Naive thymus-derived CD4-positive, alpha-beta T cell (primary cell): ENCODE measurements around the gene ASTL. TPM values are rescaled to one million over a fixed set of nuclear protein-coding genes. Genes with fewer than 3 reads are reported as not detected.
A peak's percentile ranks its signal among the peaks of the same experiment; 100 is the strongest.

Experiments
- ATAC-seq: fragments of 150-1000 bp; cut with Tn5 transposase; 2 replicates; pipeline ENCODE4 v1.10.0; 2021; ENCODE audit warnings: mild to moderate bottlenecking, moderate library complexity
- CTCF ChIA-PET: fragments of 350-600 bp; sonication (Branson Sonifier 250); formaldehyde crosslinking; loops from one replicate; lab custom pipeline; 2021; ENCODE audit warnings: antibody characterized with exemption; lab: Charles Lee
- POLR2A ChIA-PET: fragments of 350-600 bp; sonication (Branson Sonifier 250); formaldehyde crosslinking; loops from one replicate; lab custom pipeline; 2021; ENCODE audit warnings: antibody characterized with exemption, inconsistent platforms; lab: Charles Lee
- DNase-seq, 9 donors: peaks; one replicate each; pipeline versions ENCODE4 v3.0.0 to v3.0.0-alpha.2; 2020 to 2022; ENCODE audit warnings: mixed read lengths in 1 of 9
- H3K27ac ChIP-seq: one replicate; pipeline ENCODE4 v1.7.0; 2013; ENCODE audit warnings: mild to moderate bottlenecking, low read depth, low read length, moderate library complexity
- H3K27me3 ChIP-seq, 2 donors: one replicate each; pipeline ENCODE4 v1.7.0; 2013; ENCODE audit warnings: low read length in 2 of 2, mild to moderate bottlenecking in 2 of 2, moderate library complexity in 2 of 2; ENCODE audit not compliant: control insufficient read depth in 2 of 2, insufficient read depth in 2 of 2
- H3K36me3 ChIP-seq, 3 experiments: 1 replicate in 2 of 3; 2 replicates in 1 of 3; pipeline ENCODE4 v1.7.0; 2013; ENCODE audit warnings: low read length in 3 of 3, mild to moderate bottlenecking in 3 of 3, moderate library complexity in 1 of 3; ENCODE audit not compliant: insufficient read depth in 3 of 3, control insufficient read depth in 2 of 3
- H3K4me1 ChIP-seq, 2 donors: one replicate each; pipeline ENCODE4 v1.7.0; 2013; ENCODE audit warnings: low read length in 2 of 2, mild to moderate bottlenecking in 2 of 2, moderate library complexity in 1 of 2; ENCODE audit not compliant: control insufficient read depth in 2 of 2, insufficient read depth in 2 of 2
- H3K4me3 ChIP-seq: 2 replicates; pipeline ENCODE4 v1.7.0; 2013; ENCODE audit warnings: mild to moderate bottlenecking, low read length
- H3K9me3 ChIP-seq, 3 experiments: 1 replicate in 2 of 3; 2 replicates in 1 of 3; pipeline ENCODE4 v1.7.0; 2013; ENCODE audit warnings: low read length in 3 of 3; ENCODE audit not compliant: control insufficient read depth in 2 of 3
- H3K27ac Mint-ChIP-seq, 9 donors: one replicate each; pipeline ENCODE4 v1.8.0; 2020 to 2022; ENCODE audit warnings: mixed read lengths in 9 of 9, mild to moderate bottlenecking in 8 of 9, moderate library complexity in 5 of 9, inconsistent platforms in 2 of 9
- H3K27me3 Mint-ChIP-seq, 5 donors: one replicate each; pipeline ENCODE4 v1.8.0; 2021 to 2022; ENCODE audit warnings: mixed read lengths in 5 of 5, mild to moderate bottlenecking in 1 of 5
- H3K36me3 Mint-ChIP-seq, 5 donors: one replicate each; pipeline ENCODE4 v1.8.0; 2020 to 2022; ENCODE audit warnings: mixed read lengths in 5 of 5, mild to moderate bottlenecking in 3 of 5, inconsistent platforms in 1 of 5
- H3K4me1 Mint-ChIP-seq, 7 donors: one replicate each; pipeline ENCODE4 v1.8.0; 2020 to 2022; ENCODE audit warnings: mixed read lengths in 7 of 7, mild to moderate bottlenecking in 3 of 7, inconsistent platforms in 1 of 7
- H3K4me3 Mint-ChIP-seq, 10 donors: one replicate each; pipeline ENCODE4 v1.8.0; 2020 to 2022; ENCODE audit warnings: mild to moderate bottlenecking in 10 of 10, mixed read lengths in 10 of 10, moderate library complexity in 6 of 10, inconsistent platforms in 2 of 10
- H3K9me3 Mint-ChIP-seq, 11 donors: one replicate each; pipeline ENCODE4 v1.8.0; 2020 to 2022; ENCODE audit warnings: mixed read lengths in 11 of 11, mild to moderate bottlenecking in 4 of 11, inconsistent platforms in 1 of 11, moderate library complexity in 1 of 11
- intact Hi-C, 2 donors: fragments of 100-400 bp; cut with micrococcal nuclease; formaldehyde crosslinking; loops; one replicate each; pipeline ENCODE4 v1.15.1; 2023
- polyA plus RNA-seq, 2 donors: library from polyadenylated mRNA; unstranded; fragments of 300-500 nt; fragmentation: Illumina TruSeq; gene quantifications; one replicate each; pipeline ENCODE4 v1.2.3, GENCODE V29; 2021
- total RNA-seq, 6 experiments: library from RNA in 5 of 6; stranded (reverse) in 5 of 6; gene quantifications; 1 replicate in 5 of 6; 2 replicates in 1 of 6; pipeline ENCODE4 v1.2.3 and lab custom pipeline; 2021 to 2026

The ASTL gene
- total and polyA plus RNA-seq, 7 experiments from 2014 or later: 0.19 to 7.5 (median 0.79) TPM; not detected in 1

- ATAC-seq: peak; percentile 82
- Mint-ChIP-seq H3K27me3 (no peaks in the 10 kb centered on the region), H3K36me3 (peaks cover 0 to 4% (median 0%) of the 10 kb centered on the region in 5 donors), H3K27ac (peak overlapping the region; percentile 76 to 97 (median 84)), H3K9me3 (peaks cover 0 to 4% (median 0%) of the 10 kb centered on the region in 11 donors), H3K4me3 (peak overlapping the region; percentile 64 to 92 (median 69)), H3K4me1 (peaks cover 49 to 79% (median 69%) of the 10 kb centered on the region in 7 donors)
- Histone ChIP-seq H3K27ac (peak overlapping the region; percentile 56), H3K4me3 (peak overlapping the region; percentile 41), H3K9me3 (no peaks in the 10 kb centered on the region), H3K4me1 (peaks cover 42 to 71% of the 10 kb centered on the region in 2 donors), H3K27me3 (no peaks in the 10 kb centered on the region), H3K36me3 (no peaks in the 10 kb centered on the region)
- DNase-seq: peak in 8 of 9 donors; percentile 37 to 93 (median 50)
- ChIA-PET CTCF (interaction anchor here (1.0 to 4.0 kb wide), 3 partner anchors 11 to 21 kb away, joined by 4 to 21 read pairs (median 4); no protein-coding TSS in a partner anchor), POLR2A (interaction anchor here (0.6 to 4.2 kb wide), 5 partner anchors 7 to 67 kb away, joined by 3 to 76 read pairs (median 14); partner anchors contain the start of gene DUSP2)
- intact Hi-C loops: loop anchor here in 1 of 2 donors (1.0 kb wide), 1 partner anchor 10 kb away; no protein-coding TSS in a partner anchor
Measured at GRCh38 chr2:96157649-96158553, 19.6 kb upstream of the ASTL start.

GRCh38 chr2:96156926-96157648 lies 18.8 kb upstream of the ASTL start:
- peak overlapping the region; percentile 63 to 97 (median 84) for H3K27ac Mint-ChIP-seq
- intact Hi-C loops: loop anchor here in 1 of 2 donors (1.0 kb wide), 2 partner anchors 7 to 9 kb away; no protein-coding TSS in a partner anchor

GRCh38 chr2:96156011-96156820 lies 17.9 kb upstream of the ASTL start:
- peak overlapping the region; percentile 58 to 93 (median 71) for H3K27ac Mint-ChIP-seq
- no peaks in the 10 kb centered on the region for H3K36me3 ChIP-seq
- no peak overlapping the region for H3K4me3 ChIP-seq
- H3K27me3 ChIP-seq: no peaks in the 10 kb centered on the region
- H3K27me3 Mint-ChIP-seq: no peaks in the 10 kb centered on the region
- H3K4me3 Mint-ChIP-seq: peak overlapping the region in 6 of 10 donors; percentile 16 to 92 (median 56)
- DNase-seq (peak in 2 of 9 donors; percentile 44 to 60), ATAC-seq (peak; percentile 40)
- intact Hi-C loops: loop anchor here in 1 of 2 donors (1.0 kb wide), 2 partner anchors 8 kb away; no protein-coding TSS in a partner anchor
- H3K9me3 Mint-ChIP-seq: peaks cover 0 to 4% (median 0%) of the 10 kb centered on the region in 11 donors
- peaks cover 55 to 56% of the 10 kb centered on the region in 2 donors for H3K4me1 ChIP-seq
- no peak overlapping the region for H3K27ac ChIP-seq
- peaks cover 57 to 82% (median 70%) of the 10 kb centered on the region in 7 donors for H3K4me1 Mint-ChIP-seq
- H3K36me3 Mint-ChIP-seq: peaks cover 0 to 4% (median 0%) of the 10 kb centered on the region in 5 donors
- CTCF ChIA-PET: interaction anchor here (1.2 to 4.0 kb wide), 2 partner anchors 18 to 19 kb away, joined by 4 to 21 read pairs; no protein-coding TSS in a partner anchor
- no peaks in the 10 kb centered on the region for H3K9me3 ChIP-seq
- POLR2A ChIA-PET: interaction anchor here (0.9 to 4.2 kb wide), 3 partner anchors 10 to 14 kb away, joined by 3 to 76 read pairs (median 17); partner anchors contain the start of gene DUSP2

More at GRCh38 chr2:96156926-96157648, 18.8 kb upstream of the ASTL start:
- ChIA-PET POLR2A (interaction anchor here (0.6 to 4.2 kb wide), 3 partner anchors 11 to 68 kb away, joined by 3 to 76 read pairs (median 17); partner anchors contain the start of gene DUSP2), CTCF (interaction anchor here (1.2 to 4.0 kb wide), 2 partner anchors 17 to 20 kb away, joined by 4 to 21 read pairs; no protein-coding TSS in a partner anchor)
- Histone ChIP-seq H3K9me3 (no peaks in the 10 kb centered on the region), H3K36me3 (no peaks in the 10 kb centered on the region), H3K27me3 (no peaks in the 10 kb centered on the region), H3K4me3 (peak overlapping the region; percentile 41), H3K4me1 (peaks cover 50 to 63% of the 10 kb centered on the region in 2 donors), H3K27ac (peak overlapping the region; percentile 56)
- Mint-ChIP-seq H3K4me3 (peak overlapping the region in 9 of 10 donors; percentile 3 to 92 (median 69)), H3K9me3 (peaks cover 0 to 4% (median 0%) of the 10 kb centered on the region in 11 donors), H3K4me1 (peaks cover 48 to 79% (median 67%) of the 10 kb centered on the region in 7 donors), H3K36me3 (peaks cover 0 to 4% (median 0%) of the 10 kb centered on the region in 5 donors), H3K27me3 (no peaks in the 10 kb centered on the region)
- no peak for DNase-seq
- ATAC-seq: no peak

GRCh38 chr2:96154506-96155380 lies 16.4 kb upstream of the ASTL start:
- peak overlapping the region in 1 of 10 donors; percentile 25 for H3K4me3 Mint-ChIP-seq
- ChIA-PET POLR2A (interaction anchor here (0.9 to 1.0 kb wide), 3 partner anchors 9 to 13 kb away, joined by 3 to 4 read pairs (median 3); no protein-coding TSS in a partner anchor), CTCF (interaction anchor here (1.2 kb wide), 1 partner anchor 21 kb away, joined by 4 read pairs; no protein-coding TSS in a partner anchor)
- DNase-seq: peak in 1 of 9 donors; percentile 4
- H3K27me3 ChIP-seq: no peaks in the 10 kb centered on the region
- no peak for ATAC-seq
- intact Hi-C loops: no loop called here
- no peaks in the 10 kb centered on the region for H3K9me3 Mint-ChIP-seq
- H3K9me3 ChIP-seq: no peaks in the 10 kb centered on the region
- H3K36me3 Mint-ChIP-seq: no peaks in the 10 kb centered on the region
- peak overlapping the region in 4 of 9 donors; percentile 15 to 67 (median 39) for H3K27ac Mint-ChIP-seq
- peaks cover 58 to 84% (median 74%) of the 10 kb centered on the region in 7 donors for H3K4me1 Mint-ChIP-seq
- H3K4me1 ChIP-seq: peaks cover 46 to 63% of the 10 kb centered on the region in 2 donors
- no peaks in the 10 kb centered on the region for H3K36me3 ChIP-seq
- no peaks in the 10 kb centered on the region for H3K27me3 Mint-ChIP-seq
- H3K27ac ChIP-seq: no peak overlapping the region
- no peak overlapping the region for H3K4me3 ChIP-seq

- no peak for ATAC-seq
- peaks cover 42 to 58% of the 10 kb centered on the region in 2 donors for H3K4me1 ChIP-seq
Measured at GRCh38 chr2:96153991-96154431, 15.7 kb upstream of the ASTL start.

More at GRCh38 chr2:96153991-96154431, 15.7 kb upstream of the ASTL start:
- peak in 2 of 9 donors; percentile 8 to 19 for DNase-seq
- H3K9me3 ChIP-seq: no peaks in the 10 kb centered on the region
- H3K4me3 Mint-ChIP-seq: no peak overlapping the region
- CTCF ChIA-PET: interaction anchor here (1.2 to 1.6 kb wide), 2 partner anchors 20 to 22 kb away, joined by 4 to 5 read pairs; no protein-coding TSS in a partner anchor
- H3K4me3 ChIP-seq: no peak overlapping the region
- H3K36me3 ChIP-seq: no peaks in the 10 kb centered on the region
- intact Hi-C loops: no loop called here
- POLR2A ChIA-PET: interaction anchor here (1.0 kb wide), 1 partner anchor 12 kb away, joined by 4 read pairs; no protein-coding TSS in a partner anchor
- peaks cover 50 to 81% (median 70%) of the 10 kb centered on the region in 7 donors for H3K4me1 Mint-ChIP-seq
- H3K9me3 Mint-ChIP-seq: no peaks in the 10 kb centered on the region
- no peaks in the 10 kb centered on the region for H3K36me3 Mint-ChIP-seq
- H3K27ac Mint-ChIP-seq: peak overlapping the region in 6 of 9 donors; percentile 0 to 88 (median 58)
- no peaks in the 10 kb centered on the region for H3K27me3 ChIP-seq
- H3K27me3 Mint-ChIP-seq: no peaks in the 10 kb centered on the region
- no peak overlapping the region for H3K27ac ChIP-seq
